Skin epidermis (tissue), 12 donors: Measurements from ENCODE around the gene ACSF3.

Source experiments
- H3K27ac ChIP-seq, 21 experiments: fragments of 200-600 bp; sonication (generic) in 11 of 21; one replicate each; pipeline ENCODE4 v1.5.0; 2020; ENCODE audit warnings: mild to moderate bottlenecking in 3 of 21, inconsistent platforms in 2 of 21, moderate library complexity in 2 of 21
- H3K4me3 ChIP-seq, 7 experiments: fragments of 200-600 bp; sonication (generic) in 2 of 7; one replicate each; pipeline ENCODE4 v1.5.0; 2020; ENCODE audit warnings: inconsistent platforms in 2 of 7, mild to moderate bottlenecking in 2 of 7, moderate library complexity in 1 of 7

The ACSF3 gene

DNA sequence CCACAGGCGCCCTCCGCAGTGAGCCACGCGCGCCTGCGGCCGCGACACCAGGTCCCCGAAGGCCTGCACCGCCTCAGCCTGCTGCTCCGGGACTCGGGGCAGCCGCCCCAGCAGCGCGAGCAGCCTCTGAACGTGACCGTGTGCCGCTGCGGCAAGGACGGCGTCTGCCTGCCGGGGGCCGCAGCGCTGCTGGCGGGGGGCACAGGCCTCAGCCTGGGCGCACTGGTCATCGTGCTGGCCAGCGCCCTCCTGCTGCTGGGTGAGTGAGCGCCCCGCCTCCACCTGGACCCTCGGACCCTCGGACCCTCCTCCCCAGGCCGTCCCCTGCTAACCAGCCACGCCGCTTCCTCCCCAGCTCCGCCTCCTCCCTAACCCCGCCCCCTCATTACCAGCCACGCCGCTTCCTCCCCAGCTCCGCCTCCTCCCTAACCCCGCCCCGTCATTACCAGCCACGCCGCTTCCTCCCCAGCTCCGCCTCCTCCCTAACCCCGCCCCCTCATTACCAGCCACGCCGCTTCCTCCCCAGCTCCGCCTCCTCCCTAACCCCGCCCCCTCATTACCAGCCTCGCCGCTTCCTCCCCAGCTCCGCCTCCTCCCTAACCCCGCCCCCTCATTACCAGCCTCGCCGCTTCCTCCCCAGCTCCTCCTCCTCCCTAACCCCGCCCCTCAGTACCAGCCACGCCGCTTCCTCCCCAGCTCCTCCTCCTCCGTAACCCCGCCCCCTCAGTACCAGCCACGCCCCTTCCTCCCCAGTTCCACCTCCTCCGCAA lies 98.7 kb downstream of the ACSF3 start:
- Histone ChIP-seq H3K27ac (peak overlapping the region in 2 of 21 experiments; percentile 28 to 29), H3K4me3 (peak overlapping the region; percentile 1 to 31 (median 22))

DNA sequence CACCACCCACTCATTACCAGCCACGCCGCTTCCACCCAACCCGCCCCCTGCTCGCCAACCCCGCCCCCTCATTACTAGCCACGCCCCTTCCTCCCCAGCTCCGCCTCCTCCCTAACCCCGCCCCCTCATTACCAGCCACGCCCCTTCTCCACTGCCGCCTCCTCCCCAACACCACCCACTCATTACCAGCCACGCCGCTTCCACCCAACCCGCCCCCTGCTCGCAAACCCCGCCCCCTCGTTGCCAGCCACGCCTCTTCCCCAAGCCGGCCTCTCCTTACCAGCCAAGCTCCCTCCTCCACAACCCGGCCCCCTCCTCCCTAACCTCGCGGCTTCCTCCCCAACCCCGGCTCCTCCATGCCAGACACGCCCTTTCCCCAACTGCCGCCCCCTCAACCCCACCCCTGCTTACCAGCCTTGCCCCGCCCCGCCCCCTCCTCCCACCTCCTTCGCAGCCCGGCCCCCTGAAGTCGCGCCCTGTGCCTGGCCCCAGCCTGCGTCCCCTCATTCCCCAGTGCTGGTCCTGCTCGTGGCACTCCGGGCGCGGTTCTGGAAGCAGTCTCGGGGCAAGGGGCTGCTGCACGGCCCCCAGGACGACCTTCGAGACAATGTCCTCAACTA lies 99.4 kb downstream of the ACSF3 start:
- no peak overlapping the region for H3K27ac ChIP-seq
- no peak overlapping the region for H3K4me3 ChIP-seq

DNA sequence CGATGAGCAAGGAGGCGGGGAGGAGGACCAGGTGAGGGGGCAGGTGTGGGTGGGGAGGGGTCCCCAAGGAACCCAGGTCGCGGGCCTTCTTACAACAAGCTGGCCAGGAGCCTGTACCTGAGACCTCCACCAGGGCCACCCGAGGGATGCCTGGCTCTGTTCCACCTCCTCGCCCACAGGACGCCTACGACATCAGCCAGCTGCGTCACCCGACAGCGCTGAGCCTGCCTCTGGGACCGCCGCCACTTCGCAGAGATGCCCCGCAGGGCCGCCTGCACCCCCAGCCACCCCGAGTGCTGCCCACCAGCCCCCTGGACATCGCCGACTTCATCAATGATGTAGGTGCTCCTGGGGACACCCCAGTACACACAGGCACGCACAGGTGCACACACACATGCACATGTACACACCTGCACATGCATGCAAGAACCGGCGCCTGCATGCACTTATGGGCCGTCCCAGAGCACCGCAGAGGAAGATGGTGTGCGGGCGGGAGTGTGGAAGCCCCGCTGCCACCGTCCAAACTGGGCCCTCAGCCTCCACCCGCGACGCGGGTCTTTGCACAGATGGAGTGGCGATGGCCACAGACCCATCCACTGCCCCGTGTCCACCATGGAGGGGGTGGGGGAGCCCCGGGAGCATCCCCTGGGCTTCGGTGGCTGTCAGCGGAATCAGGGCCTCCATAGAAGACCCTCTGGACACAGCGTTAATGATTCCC lies 100.1 kb downstream of the ACSF3 start:
- Histone ChIP-seq H3K4me3 (no peak overlapping the region), H3K27ac (no peak overlapping the region)

DNA sequence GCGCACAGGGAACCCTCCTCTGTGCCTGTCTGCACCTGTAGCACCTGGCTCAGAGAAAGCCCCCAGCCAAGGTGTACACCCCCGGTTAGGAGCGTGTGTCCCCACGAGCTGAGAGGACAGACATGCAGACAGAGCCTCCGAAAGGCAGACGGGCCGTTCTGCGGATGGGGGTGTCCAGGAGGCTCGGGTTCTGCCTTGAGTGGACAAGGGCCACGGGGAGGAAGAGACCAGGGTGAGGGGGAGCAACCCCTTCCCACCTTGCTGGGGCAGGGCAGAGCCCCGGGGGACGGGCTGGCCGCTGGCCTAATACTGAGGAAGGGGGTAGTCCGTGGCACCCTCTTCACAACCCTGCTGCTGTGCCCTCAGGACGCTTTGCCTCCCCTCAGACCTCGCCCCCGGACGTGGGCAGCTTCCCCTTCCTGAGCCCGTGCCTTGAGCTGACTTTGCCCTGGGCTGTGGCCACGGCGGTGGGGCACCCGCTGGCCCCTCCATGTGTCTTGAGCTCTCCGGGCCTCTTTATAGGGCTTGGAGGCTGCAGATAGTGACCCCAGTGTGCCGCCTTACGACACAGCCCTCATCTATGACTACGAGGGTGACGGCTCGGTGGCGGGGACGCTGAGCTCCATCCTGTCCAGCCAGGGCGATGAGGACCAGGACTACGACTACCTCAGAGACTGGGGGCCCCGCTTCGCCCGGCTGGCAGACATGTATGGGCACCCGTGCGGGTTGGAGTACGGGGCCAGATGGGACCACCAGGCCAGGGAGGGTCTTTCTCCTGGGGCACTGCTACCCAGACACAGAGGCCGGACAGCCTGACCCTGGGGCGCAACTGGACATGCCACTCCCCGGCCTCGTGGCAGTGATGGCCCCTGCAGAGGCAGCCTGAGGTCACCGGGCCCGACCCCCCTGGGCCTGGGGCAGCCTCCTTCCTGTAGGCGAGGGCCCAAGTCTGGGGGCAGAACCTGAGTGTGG lies 101.0 kb downstream of the ACSF3 start:
- no peak overlapping the region for H3K27ac ChIP-seq

DNA sequence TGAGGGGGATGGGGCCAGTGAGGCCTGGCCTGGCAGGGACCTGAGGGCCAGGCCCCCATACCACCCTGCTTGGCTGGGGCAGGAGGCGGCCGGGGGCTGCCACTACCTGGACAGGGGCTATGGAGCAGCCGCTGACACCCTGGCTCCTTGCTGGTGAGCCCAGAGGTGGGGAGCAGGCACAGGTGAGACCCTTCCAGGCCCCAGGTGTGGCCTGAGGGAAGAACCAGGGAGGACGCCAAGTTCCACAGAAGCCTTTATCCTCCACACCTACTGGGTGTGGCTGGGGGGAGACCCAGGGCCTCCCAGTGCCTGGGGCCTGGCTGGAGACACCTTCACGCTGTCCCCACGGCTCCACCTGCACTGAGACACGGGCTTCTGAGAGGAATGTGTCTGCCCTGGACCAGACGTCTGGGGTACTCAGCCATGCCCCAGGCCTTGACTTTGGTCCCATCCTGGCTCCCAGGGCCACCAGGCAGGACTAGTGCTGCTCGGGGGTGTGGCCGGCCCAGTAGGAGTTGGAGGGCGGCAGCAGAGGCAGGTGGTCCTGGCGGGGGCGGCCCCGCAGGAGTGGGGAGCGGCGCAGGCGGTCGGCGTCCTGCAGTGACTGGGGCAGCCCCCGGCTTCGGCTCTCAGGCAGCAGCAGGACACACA lies 102.0 kb downstream of the ACSF3 start:
- H3K27ac ChIP-seq: no peak overlapping the region
- H3K4me3 ChIP-seq: no peak overlapping the region

More for the DNA sequence above, 101.0 kb downstream of the ACSF3 start:
- H3K4me3 ChIP-seq: no peak overlapping the region

GRCh38 chr16:89197033-89197632 lies 103.5 kb downstream of the ACSF3 start:
- Histone ChIP-seq H3K4me3 (no peak overlapping the region), H3K27ac (no peak overlapping the region)

DNA sequence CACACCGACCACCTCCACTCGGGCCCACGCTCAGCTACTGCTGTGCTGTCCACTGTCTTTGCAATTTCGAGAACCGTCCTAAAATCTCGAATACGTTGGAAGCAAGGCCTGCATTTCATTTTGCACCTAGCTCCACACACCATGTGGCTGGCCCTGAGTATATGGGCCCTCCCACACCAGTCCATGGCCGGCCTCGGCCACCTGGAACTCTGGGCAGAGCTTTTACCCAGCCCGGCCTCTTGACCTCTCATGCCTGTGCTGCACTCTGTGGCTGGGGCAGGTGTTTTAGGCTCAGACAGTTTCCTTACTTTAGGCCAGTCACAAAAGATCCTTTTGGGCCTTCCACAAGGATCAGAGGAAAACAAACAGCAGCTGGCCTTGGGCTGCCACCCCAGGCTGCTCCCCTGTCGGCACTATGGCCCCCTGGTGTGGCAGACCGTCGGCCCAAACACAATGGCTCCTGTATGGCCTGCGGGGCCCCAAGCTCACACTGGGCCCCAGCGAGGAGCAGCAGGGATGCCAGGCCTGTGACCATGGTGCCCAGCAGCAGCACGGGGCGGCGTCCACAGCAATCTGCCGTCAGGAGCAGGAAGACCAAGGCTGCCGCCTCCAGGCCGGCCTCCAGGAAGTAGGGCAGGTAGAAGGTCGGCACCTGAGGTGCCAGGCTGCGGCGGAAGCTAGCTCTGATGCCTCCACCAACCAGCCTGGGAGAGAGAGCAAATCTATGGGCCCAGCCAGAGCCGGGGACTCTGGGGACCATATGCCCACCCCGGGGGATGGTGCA lies 104.2 kb downstream of the ACSF3 start:
- no peak overlapping the region for H3K4me3 ChIP-seq
- no peak overlapping the region for H3K27ac ChIP-seq

- no peak overlapping the region for H3K27ac ChIP-seq
- H3K4me3 ChIP-seq: no peak overlapping the region
Measured at GRCh38 chr16:89198417-89199240, 105.0 kb downstream of the ACSF3 start.

GRCh38 chr16:89199241-89200123 lies 105.8 kb downstream of the ACSF3 start:
- no peak overlapping the region for H3K27ac ChIP-seq
- no peak overlapping the region for H3K4me3 ChIP-seq

- H3K4me3 ChIP-seq: peak within 1 kb of the TSS in 4 of 7 experiments; percentile 15 to 36 (median 25)
- H3K27ac ChIP-seq: no peak within 1 kb of the TSS
Measured at GRCh38 chr16:89200124-89200849, 106.6 kb downstream of the ACSF3 start, which contains the start of gene SLC22A31. TSS of gene SLC22A31 (minus strand) at chr16:89200537. CDS start at chr16:89200501, 36 bp downstream.

- H3K27ac ChIP-seq: no peak overlapping the region
- H3K4me3 ChIP-seq: peak overlapping the region in 4 of 7 experiments; percentile 15 to 36 (median 25)
Measured at GRCh38 chr16:89200850-89201411, 107.3 kb downstream of the ACSF3 start.

DNA sequence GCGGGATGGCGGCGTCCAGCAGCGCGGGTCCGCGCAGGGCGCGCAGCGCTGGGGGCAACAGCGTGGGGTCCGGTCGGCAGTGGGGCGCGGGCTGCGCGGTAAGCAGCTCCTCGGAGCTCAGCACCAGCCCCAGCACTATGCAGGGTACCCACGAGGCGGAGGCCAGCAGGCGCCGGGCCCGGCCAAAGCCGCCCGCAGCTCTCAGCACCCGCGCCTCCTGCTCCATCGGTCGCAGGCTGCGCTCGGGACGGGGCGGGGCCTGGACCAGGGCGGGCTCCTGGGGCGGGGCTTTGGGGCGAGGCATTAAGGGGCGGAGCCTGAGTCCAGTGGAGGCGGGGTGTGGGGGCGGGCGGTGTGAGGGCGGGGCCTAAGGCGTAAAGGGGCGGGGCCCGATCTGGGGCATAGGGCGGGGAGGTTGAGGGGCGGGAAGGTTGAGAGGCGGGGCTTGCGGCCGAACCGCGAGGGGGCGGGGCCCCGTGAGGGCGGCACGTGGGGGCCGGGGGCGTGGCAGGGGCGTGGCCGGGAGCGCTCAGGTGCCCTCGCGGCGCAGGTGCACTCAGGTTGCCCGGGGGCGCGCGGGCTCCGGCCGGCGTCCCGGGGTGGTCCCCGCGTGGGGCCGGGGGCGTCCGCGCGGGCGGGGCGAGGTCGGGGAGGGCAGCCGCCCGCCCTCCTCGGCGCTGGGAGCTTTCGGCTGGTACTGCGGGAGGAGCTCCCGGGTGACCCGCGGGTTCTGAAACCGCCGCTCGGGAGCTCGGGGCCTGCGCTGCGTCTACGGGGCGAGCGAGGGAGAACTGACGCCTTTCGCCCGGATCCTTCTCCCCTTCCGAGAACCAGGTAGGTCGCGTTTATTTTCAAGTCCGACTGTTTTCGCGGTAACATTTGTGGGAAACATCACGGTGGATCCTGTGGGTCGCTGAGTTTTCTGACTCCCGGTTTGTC lies 108.1 kb downstream of the ACSF3 start:
- no peak overlapping the region for H3K27ac ChIP-seq

GRCh38 chr16:89202422-89203215 lies 109.0 kb downstream of the ACSF3 start:
- peak overlapping the region in 4 of 7 experiments; percentile 15 to 36 (median 27) for H3K4me3 ChIP-seq
- H3K27ac ChIP-seq: no peak overlapping the region

More for the DNA sequence above, 108.1 kb downstream of the ACSF3 start:
- H3K4me3 ChIP-seq: peak overlapping the region in 5 of 7 experiments; percentile 15 to 36 (median 25)
